ENCODE data around the gene TMEM132C.

- TF ChIP-seq YY1 (IDR thresholded peaks at IDR 0.05; ENCODE audit: low read depth), result no peak
- TF ChIP-seq TEAD4 (IDR thresholded peaks at IDR 0.05), result no peak
- TF ChIP-seq EGR1 (IDR thresholded peaks at IDR 0.05), result no peak
- TF ChIP-seq CREB1 (IDR thresholded peaks at IDR 0.05; ENCODE audit: low read depth), result no peak
- TF ChIP-seq REST (IDR thresholded peaks at IDR 0.05; ENCODE audit: low read depth), result no peak
- no peak for TF ChIP-seq EP300 (IDR thresholded peaks at IDR 0.05; ENCODE audit: borderline replicate concordance)
Observed at GRCh38 chr12:128455851-128456250, 188.9 kb downstream of the TMEM132C start.

All from Ishikawa (cell line).